GM21528 (cell line): Measurements from ENCODE around the gene PRMT5.
"Not testable (repeated sequence)": the region's sequence is repeated elsewhere in the genome, so short reads cannot be mapped to it uniquely, and the experiment has no call there.

Experiments used
- ATAC-seq: cut with Tn5 transposase; IDR thresholded peaks from one replicate; pipeline ENCODE4 v1.9.1; 2021; ENCODE audit warnings: mild to moderate bottlenecking, moderate library complexity; ENCODE audit not compliant: unreplicated experiment, low FRiP score

The PRMT5 gene

DNA sequence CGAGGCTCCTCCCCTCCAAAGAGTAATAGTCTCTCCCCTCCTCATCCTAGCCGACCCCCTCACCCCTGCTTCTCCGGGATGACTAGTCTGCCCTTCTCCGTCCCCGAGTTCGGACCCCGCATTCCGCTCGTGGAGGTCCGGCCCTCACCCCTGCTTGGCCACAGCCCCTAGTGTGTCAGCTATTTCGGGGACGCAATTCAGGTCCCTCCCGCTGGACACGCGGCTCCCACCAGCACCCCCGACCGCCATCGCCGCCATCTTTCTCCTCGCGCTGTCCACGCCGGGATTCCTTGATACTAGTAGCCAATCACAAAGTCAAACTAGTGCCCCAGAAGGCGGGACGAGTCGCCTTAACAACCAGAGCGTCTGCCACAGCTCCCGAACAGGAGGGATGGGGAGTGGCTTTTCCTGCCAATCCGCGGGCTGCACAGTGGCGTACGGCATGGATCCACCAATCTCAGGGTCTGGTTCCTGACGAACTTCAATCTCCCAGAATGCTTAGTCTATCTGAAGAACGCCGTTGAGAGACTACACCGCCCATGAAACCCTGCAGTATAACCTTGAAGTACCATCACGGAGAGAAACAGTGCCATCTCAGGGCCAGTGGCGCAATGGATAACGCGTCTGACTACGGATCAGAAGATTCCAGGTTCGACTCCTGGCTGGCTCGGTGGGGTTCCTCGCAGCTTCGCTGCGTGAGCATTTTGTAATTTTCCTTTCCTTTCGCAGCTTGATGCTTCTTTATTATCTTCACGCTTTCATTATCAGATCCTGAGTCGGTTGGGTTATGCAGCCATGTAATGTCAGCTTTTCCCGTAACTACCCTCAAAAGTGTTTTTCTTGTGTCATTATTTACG is at the start of gene PRMT5:
Gene PRMT5, minus strand, starts transcription at position 273 of the 857 bp plus-strand sequence. Its CDS starts 15 bp downstream, at position 258.
- ATAC-seq = peak; percentile 89

DNA sequence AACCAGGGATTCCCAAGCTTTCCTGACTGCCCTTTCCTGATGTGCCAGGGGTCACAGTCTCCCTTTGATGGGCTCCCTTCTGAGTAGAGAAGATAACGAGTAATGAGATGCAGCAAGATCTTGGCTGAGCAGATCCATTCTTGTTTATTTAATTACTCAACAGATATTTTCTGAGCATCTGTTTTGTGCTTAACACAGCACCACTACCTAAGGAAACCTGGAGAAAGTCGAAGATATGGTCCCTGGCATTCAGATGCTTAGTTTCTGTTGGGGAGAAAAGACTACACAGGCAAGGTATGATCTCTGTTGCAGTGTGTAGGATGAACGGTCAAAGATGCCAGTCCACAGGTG is 49.3 kb upstream of the PRMT5 start:
- ATAC-seq = no peak

DNA sequence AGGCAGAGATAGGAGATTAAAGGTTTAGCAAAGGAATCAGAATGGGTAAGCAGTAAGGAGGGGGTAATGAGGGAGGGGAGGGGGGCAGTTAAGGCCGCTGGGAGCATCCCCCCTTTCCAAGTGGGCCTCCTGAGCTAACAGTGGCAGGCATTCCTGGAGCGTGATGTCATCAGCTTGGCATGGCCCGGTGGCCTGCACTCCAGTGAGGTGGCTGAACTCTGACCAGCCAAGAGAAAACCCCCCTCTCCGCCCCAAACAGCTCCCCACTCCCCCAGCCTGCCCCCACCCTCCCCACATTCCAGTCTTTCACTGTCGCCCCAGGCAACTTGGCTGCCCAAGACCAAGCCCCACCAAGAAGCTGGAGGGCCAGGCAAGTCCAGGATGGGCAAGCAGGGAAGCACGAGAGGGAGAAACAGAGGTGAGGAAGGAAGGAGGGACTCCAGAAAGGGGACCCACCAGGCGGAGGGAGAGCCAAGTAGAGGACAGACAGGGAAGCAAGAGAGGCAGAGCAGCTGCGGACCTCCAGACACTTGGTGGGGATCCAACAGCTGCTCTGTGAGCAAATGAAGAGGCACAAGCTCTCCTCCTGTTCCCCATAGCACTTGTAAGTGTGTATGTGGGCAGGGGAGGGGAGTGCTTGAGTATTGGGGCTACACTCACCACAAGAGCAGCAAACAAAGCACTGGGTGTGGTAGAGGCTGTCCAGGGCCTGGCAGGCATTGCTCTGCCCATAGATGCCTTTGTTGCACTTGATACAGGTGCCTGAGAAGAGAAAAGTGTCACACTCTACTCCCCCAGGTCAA is 48.7 kb upstream of the PRMT5 start:
- no peak for ATAC-seq

DNA sequence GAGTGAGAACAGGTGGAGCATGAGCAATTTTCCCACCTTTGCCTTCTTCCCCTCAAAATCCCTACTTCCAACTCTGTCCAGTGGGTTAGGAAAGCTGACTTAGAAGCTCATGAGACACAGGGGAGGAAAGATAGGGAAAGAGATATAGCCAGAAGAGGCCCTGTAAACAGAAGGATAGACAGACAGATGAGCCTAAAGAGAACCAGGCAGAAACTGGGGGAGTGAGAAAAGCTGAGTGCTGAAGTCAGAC is 48.2 kb upstream of the PRMT5 start:
- ATAC-seq = no peak

DNA sequence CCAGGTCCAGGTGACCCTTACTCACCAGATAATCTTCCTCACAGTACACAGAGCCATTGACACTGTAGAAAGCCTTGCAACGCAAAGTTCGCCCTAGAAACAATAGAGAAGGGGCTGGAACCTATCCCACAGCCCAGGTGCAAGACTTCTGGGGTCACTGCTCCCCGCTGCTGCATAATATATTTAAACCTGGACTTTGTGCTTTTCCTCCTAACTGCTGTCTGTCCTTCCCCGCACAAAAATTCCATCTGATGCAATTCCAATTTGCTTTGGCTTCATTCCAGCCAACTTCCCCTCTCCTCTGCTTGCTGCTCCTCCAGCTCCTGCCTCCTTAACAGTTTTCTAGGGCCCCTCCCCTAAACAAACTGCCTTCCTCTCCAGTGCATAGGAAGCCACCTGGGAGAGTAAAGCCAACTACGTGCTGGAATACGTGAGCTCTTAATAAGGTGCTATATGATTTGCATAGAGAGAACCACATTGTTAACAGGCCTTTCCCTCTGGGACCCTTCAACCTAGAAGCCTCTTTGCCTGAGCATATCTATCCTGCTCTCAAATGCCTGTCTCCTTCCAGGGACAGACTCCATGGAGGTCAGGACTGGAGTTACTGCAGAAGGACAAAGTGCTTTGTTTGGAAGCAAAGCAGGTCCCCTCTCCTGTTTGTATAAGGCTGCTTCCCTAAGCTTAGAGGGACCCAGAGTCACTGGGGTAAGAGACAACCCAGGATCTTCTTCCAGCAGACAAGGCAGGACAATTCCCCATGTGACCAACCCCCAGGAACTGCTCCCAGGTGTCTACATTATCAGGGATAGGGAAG is 47.7 kb upstream of the PRMT5 start:
- no peak for ATAC-seq

DNA sequence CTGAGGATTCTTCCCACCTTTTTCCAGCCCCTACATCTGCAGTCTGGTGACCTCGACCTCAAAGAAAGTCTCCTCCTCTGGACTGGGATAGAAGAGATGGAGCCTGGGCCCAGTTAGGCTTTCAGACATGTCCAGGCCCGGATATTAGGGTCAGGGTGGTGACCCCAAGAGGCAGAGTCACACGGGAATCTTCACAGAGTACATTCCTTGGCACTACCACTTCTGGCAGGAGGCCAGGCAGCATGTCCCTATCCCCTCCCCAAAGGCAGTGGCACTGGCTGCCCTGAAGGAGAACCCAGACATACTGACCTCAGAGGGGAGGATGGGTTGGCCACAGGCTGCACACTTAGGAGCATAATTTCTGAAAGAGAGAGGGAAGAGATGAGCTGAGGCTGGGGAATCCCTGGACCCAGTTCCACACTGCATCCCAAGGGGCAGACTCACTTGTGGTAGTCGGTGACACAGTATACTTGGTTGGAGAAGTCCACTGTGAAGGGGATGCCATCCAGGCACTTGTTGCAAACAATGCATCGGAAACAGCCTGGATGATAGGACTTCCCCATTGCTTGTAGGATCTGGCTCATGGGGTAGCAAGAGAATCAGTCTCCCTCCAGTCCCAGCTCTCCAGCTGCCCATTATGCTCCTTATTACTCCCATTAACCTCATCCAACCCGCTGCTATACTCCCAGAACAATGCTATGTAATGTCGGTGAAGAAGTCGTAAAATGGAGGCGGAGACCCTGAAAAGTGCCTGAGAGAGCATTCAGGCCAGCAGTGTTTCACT is 45.5 kb upstream of the PRMT5 start:
- ATAC-seq = no peak

DNA sequence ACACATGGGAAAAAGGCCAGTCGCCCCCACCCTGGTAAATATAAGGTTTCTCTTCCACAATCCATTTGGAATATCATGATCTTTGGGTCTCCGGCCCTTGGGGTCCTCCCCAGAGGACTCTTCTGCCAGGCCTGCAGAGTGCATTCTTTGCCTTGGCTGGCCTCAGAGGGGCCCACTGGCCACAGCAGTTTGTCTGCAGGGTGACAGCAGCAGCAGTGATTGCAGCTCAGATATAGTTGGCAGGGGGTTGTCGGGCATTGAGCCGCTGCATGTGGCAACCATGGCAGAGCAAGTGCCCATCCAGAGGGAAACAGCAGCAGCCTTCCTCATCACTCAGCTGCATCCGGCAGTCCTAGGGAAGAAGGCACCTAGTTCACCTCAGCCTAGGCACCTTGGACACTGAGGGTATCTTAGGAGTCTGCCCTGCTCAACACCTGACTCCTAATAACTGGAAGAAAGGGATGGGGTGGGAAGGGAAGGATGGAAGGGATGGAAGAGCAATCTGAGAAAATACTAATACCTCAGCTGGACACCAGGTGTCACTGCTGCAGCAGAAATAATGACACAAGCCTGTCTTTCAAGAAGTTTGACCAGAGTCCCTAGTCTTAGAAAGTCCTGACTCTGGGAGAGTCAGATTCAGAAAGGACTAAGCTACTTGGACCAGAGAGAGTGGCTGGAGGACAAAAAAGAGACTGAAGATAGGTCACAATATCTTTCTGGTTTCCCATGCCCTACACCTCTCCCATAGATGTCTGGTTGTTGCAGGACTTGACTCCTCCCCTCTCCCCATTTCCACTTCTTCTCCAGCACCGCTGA is 44.2 kb upstream of the PRMT5 start:
- ATAC-seq = no peak

DNA sequence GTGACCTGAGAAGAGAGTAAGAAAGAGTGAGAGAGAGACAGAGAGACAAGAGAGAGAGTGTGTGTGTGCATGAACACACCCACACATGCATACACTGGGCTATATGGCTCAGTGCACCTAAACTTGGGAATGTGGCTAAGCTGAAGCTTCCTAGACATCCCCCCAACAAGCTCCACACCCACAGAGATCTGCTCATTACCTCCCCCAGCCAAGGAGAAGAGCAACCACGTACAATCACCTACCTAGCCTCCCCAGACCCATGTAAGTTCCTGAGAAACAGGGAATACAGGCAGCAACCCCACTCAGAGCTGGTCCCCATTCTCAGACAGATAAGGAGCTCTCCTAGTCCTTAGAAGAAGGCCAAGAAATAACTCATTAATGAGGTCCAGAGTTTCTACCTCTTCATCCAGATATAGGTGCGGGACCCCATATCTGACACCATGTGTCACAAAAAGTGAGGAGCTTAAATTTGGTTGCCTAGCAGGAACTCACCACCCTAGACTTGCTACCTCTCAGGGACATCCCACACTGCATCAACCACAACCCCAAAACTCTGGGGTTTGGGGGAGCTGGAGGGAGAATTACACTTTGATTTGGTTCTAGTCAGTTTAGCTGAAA is 43.2 kb upstream of the PRMT5 start:
- ATAC-seq = no peak

DNA sequence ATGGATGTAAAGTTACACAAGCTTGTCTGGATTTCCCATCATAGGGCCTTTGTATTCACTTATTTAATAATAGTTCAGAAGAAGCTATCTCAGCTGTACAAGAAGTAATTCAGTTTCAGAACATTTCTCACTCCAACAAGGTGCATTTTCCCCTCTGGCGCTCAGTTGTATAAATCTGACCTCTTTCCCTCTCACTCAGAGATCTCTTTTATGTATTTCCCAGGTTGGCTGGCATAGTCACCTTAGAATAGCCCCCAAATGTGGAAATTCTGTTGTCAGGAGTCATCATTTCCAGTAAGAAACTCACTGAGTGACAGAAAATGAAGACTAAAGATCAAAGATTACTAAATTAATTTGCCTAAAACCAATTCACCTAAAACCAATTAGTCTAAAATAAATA is 42.0 kb upstream of the PRMT5 start:
- no peak for ATAC-seq

DNA sequence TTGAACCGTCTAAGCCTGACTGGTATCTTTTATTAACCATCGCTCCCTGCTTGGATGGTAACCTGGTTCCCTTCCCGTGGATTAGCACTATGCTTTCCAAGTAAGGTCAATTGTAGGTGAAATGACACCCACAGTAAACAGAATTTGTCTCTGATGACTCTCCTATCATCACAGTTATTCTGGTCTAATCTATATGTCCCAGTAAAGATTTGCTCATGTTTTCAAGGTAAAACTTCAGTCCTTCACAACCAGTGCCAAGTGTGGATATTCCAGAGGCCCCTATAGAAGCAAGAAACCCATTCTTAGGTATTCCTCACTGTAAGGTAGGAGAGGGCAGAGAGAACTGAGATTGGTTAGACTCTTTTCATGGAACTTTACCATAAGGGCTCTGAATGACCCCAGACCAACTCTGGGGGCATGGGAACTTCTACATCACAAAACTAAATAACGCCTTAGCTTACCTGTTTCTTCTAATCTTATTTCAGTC is 37.6 kb upstream of the PRMT5 start:
- no peak for ATAC-seq

DNA sequence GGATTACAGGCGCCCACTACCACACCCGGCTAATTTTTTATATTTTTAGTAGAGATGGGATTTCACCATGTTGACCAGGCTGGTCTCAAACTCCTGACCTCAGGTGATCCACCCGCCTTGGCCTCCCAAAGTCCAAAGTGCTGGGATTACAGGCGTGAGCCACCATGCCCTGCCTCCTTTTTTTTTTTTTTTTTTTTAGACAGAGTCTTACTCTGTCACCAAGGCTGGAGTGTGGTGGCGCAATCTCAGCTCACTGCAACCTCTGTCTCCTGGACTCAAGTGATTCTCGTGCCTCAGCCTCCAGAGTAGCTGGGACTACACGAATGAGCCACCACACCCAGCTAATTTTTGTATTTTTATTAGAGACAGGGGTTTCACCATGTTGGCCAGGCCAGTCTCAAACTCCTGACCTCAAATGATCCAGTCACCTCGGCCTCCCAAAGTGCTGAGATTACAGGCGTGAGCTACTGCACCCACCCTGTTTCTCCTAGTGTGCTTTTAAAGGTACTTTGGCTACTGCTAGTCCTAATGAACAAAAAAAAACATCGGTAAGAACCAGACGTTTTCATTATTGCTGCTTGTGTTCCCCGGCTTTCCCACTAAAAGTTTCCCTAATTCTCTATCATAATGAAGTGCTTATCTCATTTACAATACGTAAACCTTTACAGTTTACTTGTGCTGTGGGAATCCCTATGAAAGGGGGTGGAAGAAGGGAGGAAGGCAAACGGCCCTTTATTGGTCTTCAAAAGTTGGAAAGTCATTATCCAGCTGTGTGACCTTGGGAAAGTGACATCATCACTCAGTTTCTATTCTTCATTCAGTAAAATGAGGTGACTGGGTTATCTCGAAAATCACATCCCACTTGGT is 37.0 kb upstream of the PRMT5 start:
- not testable (repeated sequence) for ATAC-seq

DNA sequence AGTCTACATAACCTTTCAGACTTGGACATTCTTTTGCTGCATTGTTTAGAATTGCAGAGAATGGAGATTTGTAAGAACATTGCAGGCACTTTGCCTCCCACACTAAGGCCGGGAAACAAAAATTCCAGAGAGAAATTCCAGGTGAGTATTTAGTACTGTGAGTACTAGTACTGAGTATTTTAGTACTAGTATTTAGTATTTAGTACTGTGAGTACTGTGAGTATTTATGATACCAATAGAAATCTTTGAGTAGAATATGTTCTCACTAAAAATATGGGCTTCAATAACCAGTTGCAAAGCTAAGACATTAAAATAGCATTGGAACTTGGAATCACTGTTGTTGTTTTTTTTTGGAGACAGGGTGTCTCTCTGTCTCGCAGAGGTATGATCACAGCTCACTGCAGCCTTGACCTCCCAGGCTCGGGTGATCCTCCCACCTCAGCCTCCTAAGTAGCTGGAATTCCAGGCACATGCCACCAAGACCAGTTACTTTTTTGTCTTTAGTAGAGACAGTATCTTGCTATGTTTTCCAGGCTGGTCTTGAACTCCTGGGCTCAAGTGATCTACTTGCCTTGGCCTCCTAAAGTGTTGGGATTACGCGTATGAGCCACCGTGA is 33.0 kb upstream of the PRMT5 start:
- ATAC-seq = no peak

DNA sequence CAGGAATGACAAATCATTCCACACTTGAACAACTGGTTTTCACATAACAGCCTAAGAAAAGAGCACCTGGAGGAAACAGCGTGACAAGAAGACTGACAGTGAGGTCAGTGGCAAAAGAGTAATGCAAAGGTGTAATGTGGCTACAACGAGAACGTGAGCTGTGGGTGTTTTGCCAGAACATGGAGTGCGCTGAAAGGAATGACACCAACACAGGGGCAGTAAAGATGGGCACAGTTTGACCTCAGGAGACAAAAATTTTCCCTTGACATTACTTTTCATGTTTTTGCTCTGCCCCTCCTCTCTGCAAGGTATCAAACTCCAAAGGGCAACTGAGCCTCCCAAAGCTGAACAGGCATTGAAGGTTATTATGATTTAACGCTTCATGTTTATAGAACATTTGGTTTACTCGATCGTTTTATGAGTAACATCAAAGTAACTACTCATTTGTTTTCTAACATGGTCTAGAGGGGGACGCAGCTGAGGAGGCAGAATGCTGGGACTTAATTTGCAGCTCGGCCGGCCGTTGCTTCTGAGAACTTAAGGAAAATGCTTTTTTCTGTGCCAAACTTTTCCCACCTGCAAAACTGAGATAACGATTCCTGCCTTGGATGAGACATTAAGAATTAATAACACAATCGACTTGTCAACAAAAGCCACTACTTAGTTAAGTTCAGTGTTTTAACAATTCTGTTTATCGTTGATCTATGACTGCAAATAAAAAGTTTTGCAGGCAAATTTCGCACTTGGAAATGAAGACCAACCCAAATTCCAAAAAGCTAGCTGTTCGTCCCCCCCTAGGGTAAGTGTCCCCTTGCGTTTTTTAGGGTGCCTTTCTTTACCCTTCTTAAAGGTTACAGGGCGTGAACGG is 26.8 kb upstream of the PRMT5 start:
- ATAC-seq = no peak

DNA sequence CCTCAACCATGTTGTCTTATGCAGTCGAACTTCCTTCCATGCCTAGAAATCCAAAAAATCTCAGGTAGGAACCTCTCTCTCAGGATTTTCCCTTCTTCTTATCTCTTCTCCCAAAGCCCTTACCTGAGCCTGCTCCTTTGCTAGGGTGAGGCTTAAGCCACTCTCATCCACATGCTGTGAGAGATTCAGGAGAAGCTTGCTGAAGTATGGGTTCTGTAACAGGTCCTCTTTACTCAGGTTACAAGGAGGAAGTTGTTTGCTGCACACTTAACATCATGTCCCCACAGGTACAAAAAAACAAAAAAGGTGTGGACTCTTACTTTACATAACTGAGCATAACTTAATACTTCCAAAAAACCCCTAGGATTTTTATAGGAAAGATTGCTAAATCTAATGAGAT is 23.2 kb upstream of the PRMT5 start:
- no peak for ATAC-seq

DNA sequence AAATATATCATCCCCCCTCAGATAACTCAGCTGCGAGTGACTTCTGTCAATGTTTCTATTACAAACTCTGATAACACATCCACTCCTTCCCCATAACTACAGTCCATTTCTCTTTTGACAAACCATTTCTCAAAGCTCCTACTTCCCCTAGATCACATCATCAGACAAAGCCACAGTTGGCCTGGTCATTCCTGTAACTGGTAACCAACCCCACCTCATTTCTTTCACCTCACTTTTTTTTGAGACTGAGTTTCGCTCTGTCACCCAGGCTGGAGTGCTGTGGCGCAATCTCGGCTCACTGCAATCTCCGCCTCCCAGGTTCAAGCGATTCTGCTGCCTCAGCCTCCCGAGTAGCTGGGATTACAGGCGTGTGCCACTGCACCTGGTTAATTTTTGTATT is 22.6 kb upstream of the PRMT5 start:
- not testable (repeated sequence) for ATAC-seq

DNA sequence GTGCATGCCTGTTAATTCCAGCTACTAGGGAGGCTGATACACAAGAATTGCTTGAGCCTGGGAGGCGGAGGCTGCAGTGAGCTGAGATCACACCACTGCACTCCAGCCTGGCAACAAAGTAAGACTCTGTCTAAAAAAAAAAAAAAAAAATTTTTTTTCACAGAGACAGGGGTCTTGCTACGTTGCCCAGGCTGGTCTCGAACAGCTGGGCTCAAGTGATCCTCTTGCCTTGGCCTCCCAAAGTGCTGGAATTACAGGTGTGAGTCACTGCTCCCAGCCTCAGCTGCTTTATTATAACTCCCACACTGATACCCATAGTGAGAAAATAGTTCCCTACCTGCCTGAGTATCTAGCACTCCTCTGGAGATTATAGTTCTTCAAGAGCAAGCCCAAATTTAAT is 16.5 kb upstream of the PRMT5 start:
- no peak for ATAC-seq

DNA sequence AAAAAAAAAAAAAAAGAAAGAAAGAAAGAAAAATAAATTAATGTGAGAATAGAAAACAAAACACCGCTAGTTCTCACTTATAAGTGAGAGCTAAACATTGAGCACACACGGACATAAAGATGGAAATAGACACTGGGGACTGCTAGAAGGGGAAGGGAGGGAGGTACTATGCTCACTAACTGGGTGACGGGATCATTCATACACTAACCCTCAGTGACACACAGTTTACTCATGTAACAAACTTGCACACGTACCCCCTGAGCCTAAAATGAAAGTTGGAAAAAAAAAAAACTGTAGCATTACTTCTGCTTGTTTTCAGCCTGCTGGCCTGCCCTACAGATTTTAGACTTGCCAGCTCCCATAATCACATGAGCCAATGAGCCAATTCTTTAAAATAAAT is 10.5 kb upstream of the PRMT5 start:
- no peak for ATAC-seq
